OCI-LY7 (cell line): Measurements from ENCODE around the gene KRT38.

Experiments
- EZH2phosphoT487 ChIP-seq: fragments of 200-600 bp; sonication (generic); IDR thresholded peaks from 2 replicates; pipeline ENCODE4 v1.6.1; 2018; ENCODE audit warnings: low read depth, borderline replicate concordance, mild to moderate bottlenecking, mixed run types, antibody characterized with exemption, low read length, moderate library complexity, mixed read lengths
- TF ChIP-seq, protein P1 (sequence below): fragments of 200-600 bp; sonication (generic); conservative IDR thresholded peaks from 2 replicates; pipeline ENCODE4 v1.5.1; 2014; ENCODE audit warnings: mild to moderate bottlenecking, antibody characterized with exemption, low read length, moderate library complexity, mixed read lengths

DNA sequence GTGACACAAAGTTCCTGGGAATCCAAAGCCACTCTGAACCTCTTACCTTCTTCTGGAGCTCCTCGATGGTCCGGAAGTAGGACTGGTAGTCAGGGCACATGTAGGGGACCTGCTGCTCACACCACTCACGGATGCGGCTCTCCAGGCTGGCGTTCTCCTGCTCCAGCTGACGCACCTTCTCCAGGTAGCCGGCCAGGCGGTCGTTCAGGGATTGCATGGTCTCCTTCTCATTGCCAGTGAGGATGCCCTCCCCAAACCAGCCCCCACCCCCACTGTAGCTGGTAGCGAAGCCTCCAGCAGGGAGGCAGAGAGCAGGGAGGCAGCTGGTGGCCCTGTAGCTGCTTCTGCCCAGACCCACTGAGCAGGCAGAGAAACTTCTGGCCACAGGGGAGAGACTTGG lies 39.8 kb upstream of the KRT38 start:
- TF ChIP-seq, protein P1, sequence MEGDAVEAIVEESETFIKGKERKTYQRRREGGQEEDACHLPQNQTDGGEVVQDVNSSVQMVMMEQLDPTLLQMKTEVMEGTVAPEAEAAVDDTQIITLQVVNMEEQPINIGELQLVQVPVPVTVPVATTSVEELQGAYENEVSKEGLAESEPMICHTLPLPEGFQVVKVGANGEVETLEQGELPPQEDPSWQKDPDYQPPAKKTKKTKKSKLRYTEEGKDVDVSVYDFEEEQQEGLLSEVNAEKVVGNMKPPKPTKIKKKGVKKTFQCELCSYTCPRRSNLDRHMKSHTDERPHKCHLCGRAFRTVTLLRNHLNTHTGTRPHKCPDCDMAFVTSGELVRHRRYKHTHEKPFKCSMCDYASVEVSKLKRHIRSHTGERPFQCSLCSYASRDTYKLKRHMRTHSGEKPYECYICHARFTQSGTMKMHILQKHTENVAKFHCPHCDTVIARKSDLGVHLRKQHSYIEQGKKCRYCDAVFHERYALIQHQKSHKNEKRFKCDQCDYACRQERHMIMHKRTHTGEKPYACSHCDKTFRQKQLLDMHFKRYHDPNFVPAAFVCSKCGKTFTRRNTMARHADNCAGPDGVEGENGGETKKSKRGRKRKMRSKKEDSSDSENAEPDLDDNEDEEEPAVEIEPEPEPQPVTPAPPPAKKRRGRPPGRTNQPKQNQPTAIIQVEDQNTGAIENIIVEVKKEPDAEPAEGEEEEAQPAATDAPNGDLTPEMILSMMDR: no peak
- TF ChIP-seq EZH2phosphoT487: no peak
